GM21528 (cell line): Measurements from ENCODE around the gene COTL1.

ENCODE experiments used
- ATAC-seq: cut with Tn5 transposase; IDR thresholded peaks from one replicate; pipeline ENCODE4 v1.9.1; 2021; ENCODE audit warnings: mild to moderate bottlenecking, moderate library complexity; ENCODE audit not compliant: unreplicated experiment, low FRiP score

COTL1 gene

GRCh38 chr16:84614968-84615813, 2.7 kb downstream of the COTL1 start:
- no peak for ATAC-seq

GRCh38 chr16:84614623-84614967, 3.3 kb downstream of the COTL1 start:
- ATAC-seq, result no peak

GRCh38 chr16:84614073-84614459, 3.8 kb downstream of the COTL1 start:
- ATAC-seq, result no peak

- no peak for ATAC-seq
These were observed 4.3 kb downstream of the COTL1 start for GRCh38 chr16:84613408-84614072.

GRCh38 chr16:84612686-84613085, 5.2 kb downstream of the COTL1 start:
- no peak for ATAC-seq

GRCh38 chr16:84611041-84611440, 6.8 kb downstream of the COTL1 start:
- ATAC-seq, result no peak

GRCh38 chr16:84610376-84610775, 7.5 kb downstream of the COTL1 start:
- no peak for ATAC-seq

GRCh38 chr16:84609563-84610177, 8.2 kb downstream of the COTL1 start:
- ATAC-seq, result no peak

- no peak for ATAC-seq
These were observed 9.6 kb downstream of the COTL1 start for GRCh38 chr16:84608282-84608681.

GRCh38 chr16:84607694-84608093, 10.2 kb downstream of the COTL1 start:
- no peak for ATAC-seq

- ATAC-seq, result no peak
These were observed 10.8 kb downstream of the COTL1 start for GRCh38 chr16:84607061-84607460.

- no peak for ATAC-seq
These were observed 11.6 kb downstream of the COTL1 start for GRCh38 chr16:84606081-84606875.

GRCh38 chr16:84605339-84605848, 12.5 kb downstream of the COTL1 start:
- no peak for ATAC-seq

- no peak for ATAC-seq
These were observed 13.3 kb downstream of the COTL1 start for GRCh38 chr16:84604477-84605013.

- ATAC-seq, result no peak
These were observed 13.9 kb downstream of the COTL1 start for GRCh38 chr16:84603940-84604339.

- no peak for ATAC-seq
These were observed 14.6 kb downstream of the COTL1 start for GRCh38 chr16:84603140-84603816.

GRCh38 chr16:84600343-84601229, 17.3 kb downstream of the COTL1 start:
- peak; percentile 58 for ATAC-seq

- ATAC-seq, result no peak
These were observed 18.2 kb downstream of the COTL1 start for GRCh38 chr16:84599521-84600202.
